Germinal center (tissue), 1 donor: ENCODE results near the gene RAB11FIP3.
"Not testable (repeated sequence)": the region's sequence is repeated elsewhere in the genome, so short reads cannot be mapped to it uniquely, and the experiment has no call there.

ENCODE experiments used
- DNase-seq: peaks from one replicate; pipeline ENCODE4 v3.0.0; 2012; ENCODE audit warnings: mixed read lengths, low spot score

Gene RAB11FIP3

GRCh38 chr16:425082-425718 lies at the start of gene RAB11FIP3:
Gene RAB11FIP3 (plus strand): TSS chr16:425649. CDS start chr16:426007, 358 bp downstream.
- peak; percentile 90 for DNase-seq

GRCh38 chr16:375927-376816 lies 49.3 kb upstream of the RAB11FIP3 start:
- no peak for DNase-seq

GRCh38 chr16:376817-377418 lies 48.5 kb upstream of the RAB11FIP3 start:
- DNase-seq = no peak

- no peak for DNase-seq
Measured at GRCh38 chr16:377419-377951, 48.0 kb upstream of the RAB11FIP3 start.

GRCh38 chr16:378113-378820 lies 47.2 kb upstream of the RAB11FIP3 start:
- not testable (repeated sequence) for DNase-seq

- DNase-seq = no peak
Measured at GRCh38 chr16:378821-379182, 46.6 kb upstream of the RAB11FIP3 start.

- no peak for DNase-seq
Measured at GRCh38 chr16:379183-379960, 46.1 kb upstream of the RAB11FIP3 start.

- no peak for DNase-seq
Measured at GRCh38 chr16:379961-380761, 45.3 kb upstream of the RAB11FIP3 start.

GRCh38 chr16:380762-381011 lies 44.8 kb upstream of the RAB11FIP3 start:
- DNase-seq = no peak

- DNase-seq = no peak
Measured at GRCh38 chr16:381012-381788, 44.2 kb upstream of the RAB11FIP3 start.

GRCh38 chr16:381789-382717 lies 43.4 kb upstream of the RAB11FIP3 start, which contains the start of gene PGAP6:
Gene PGAP6 (minus strand): TSS chr16:381978. CDS start chr16:381821, 157 bp downstream.
- peak; percentile 88 for DNase-seq

GRCh38 chr16:383326-384051 lies 42.0 kb upstream of the RAB11FIP3 start:
- peak; percentile 76 for DNase-seq

GRCh38 chr16:386641-387156 lies 38.8 kb upstream of the RAB11FIP3 start:
- no peak for DNase-seq

GRCh38 chr16:387761-388666 lies 37.4 kb upstream of the RAB11FIP3 start:
- not testable (repeated sequence) for DNase-seq

- no peak for DNase-seq
Measured at GRCh38 chr16:389352-389751, 36.1 kb upstream of the RAB11FIP3 start.

- peak; percentile 54 for DNase-seq
Measured at GRCh38 chr16:391885-392335, 33.5 kb upstream of the RAB11FIP3 start.
